HG03139 (cell line): ENCODE measurements around the gene TM4SF1.
"Not testable (repeated sequence)": the region's sequence is repeated elsewhere in the genome, so short reads cannot be mapped to it uniquely, and the experiment has no call there.

Source experiments
- ATAC-seq: cut with Tn5 transposase; IDR thresholded peaks from one replicate; pipeline ENCODE4 v1.9.1; 2021; ENCODE audit not compliant: unreplicated experiment

TM4SF1 gene

DNA sequence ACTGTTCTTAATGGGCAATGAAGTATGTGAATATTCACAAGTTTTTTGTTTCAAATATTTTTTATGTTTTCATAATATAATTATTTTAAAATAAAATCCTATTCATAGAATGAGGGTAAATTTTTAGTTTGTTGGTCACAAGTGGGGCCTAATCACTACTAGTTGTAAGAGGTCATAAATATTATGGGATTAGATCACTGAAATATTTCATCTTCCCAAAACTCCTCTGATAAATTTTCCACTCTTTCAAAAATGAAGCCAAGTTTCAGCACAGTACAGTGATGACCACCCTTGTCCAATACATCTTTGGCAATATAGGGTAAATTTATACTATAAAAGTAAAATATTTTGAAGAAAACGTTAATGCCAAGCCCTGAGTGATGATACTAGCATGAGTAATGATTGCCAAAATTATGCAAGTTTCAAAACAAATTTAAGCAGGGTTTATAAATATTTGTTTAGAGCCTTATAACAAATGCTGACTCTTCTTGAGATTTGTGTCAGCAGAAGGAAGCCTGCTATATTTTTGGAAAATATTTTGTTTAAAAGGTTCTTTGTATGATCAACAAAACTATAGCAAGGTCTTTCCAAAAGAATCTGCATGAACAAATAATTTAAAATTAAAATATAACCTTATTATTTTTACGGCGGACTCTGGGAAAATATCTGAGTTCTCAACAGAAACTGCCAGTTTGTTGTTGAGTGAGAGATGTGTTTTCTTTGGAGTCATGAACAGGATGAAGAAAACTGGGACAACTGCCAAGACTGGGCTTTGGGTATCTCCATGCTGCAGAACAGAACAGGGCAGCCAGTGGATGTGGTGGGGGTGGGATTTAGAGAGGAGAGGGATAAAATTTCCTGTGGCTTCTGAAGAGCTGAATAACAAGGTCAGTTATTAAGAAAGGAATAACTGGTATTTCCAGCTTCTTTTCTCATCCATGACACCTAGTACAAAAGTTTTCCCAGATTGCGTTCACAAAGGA, 17.9 kb upstream of the TM4SF1 start:
- no peak for ATAC-seq

GRCh38 chr3:149393345-149394160, 16.1 kb upstream of the TM4SF1 start:
- peak; percentile 75 for ATAC-seq

DNA sequence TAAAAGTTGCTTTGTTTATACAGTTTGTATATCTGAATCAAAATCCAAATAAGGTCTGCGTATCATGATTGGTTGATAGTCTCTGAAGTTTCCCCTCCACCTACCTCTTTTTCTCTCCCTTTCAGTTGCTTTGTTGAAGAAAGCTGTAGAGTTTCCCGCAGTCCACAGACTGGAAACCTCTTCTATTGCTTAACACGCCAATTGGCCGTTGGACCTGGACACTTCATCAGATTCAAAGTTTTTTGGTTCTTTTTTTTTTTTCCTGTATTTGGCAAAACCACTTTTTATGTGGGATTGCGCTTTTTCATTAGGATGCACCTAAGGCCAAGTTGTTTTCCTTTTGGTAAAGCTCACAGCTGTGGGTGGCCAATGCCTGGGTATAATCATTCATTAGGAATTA, 14.5 kb upstream of the TM4SF1 start:
- ATAC-seq: no peak

- no peak for ATAC-seq
Measured at GRCh38 chr3:149390772-149391212, 13.3 kb upstream of the TM4SF1 start.

- ATAC-seq: no peak
Measured at GRCh38 chr3:149390294-149390693, 12.8 kb upstream of the TM4SF1 start.

DNA sequence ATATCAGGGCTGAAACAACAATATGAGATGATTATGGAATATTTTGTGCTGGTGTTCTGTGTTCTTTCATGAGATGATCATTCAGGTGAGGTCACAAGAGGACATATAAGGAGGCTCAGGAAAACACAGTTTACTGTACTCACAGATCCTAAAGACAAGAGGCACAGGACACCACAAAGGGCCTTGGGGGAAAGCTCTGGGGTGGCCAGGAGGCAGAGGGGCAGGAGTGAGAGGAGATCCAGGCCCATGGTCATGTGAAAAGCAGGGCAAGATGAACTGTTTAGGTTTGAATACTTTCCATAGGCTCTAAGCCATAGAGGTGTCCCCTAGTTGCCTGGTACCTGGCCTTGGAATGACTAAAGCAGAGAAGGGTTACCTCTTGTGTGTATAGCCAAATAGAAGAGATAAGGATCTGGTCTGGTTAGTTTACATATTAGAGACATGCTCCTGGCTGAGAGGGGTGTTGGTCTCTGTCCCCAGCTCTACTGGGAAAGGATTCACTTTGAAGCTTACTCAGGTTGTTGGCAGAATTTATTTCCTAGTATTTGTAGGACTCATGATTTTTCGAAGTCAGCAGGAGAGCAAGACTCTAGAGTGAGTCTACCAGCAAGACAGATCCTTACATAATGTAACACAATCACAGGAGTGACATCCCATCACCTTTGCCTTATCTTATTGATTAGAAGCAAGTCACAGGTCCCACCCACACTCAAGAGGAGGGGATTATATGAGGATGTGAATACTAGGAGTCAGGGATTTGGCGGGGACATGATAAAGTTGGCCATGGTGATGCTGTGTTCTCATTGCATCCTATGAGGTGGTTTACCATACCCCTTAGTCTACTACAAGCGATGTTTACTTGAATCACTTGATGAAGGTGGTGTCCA, 11.3 kb upstream of the TM4SF1 start:
- ATAC-seq: no peak

GRCh38 chr3:149388001-149388440, 10.6 kb upstream of the TM4SF1 start:
- no peak for ATAC-seq

DNA sequence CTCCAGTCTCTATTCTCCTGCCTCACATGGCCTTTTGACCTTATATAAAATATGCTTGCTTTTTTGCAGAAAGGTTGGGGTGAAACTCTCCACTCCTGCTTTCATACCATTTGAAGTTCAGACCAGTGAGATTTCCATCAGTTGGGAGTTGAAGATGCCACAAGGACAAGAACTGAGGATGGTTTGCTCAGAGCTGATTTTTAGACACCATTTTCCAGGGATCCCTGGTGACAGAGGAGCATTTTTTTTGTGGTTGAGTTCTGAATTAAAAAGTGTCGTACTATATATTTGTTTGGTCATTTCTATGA, 8.8 kb upstream of the TM4SF1 start:
- ATAC-seq: no peak

DNA sequence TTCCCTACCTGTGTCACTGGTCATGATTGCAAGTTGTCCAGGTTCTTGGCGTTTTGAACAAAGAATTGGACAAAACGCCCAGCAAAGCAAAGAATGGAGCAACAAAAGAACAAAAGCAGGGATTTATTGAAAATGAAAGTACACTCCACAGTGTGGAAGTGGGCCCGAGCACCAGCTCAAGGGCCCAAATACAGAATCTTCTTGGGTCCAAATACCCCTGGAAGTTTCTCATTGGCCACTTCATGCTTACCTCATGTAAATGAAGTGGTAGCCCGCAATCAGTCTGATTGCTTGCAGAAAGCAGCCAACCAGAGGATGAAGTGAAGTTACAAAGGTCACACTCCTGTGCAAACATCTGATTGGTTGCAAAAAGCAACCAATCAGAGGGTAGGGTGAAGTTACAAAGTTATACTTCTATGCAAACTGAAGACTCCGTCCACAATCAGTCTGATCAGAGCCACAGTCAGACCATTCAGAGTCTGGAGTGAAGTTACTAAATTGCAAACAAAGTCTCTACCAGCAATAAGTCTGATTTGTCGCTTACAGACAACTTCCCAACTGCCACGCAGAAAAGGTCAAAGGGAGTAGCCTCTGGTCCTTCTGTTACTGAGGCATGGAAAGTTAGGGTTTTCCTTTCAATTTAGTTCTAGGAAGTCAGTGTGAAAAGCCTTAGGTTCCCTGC, 8.3 kb upstream of the TM4SF1 start:
- ATAC-seq: no peak

DNA sequence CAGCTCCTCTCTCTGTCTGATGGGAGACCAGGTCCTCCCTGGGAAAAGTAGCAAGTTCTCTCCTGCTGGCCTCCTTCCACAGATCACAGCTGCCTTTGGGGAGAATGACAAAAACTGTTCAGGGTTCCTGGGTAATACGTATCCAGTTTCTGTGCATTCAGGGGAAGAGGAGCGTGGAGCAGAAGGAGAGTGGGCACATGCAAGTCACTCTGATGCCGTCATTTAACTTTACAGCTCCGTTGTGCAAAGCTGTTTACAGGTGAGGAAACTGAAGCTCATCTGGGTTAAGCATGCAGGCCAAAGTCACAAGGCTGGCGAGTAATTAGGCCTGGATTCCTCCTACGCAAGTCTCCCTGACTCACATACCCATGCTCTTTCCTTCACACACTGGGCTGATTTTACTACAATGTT, 7.5 kb upstream of the TM4SF1 start:
- no peak for ATAC-seq

DNA sequence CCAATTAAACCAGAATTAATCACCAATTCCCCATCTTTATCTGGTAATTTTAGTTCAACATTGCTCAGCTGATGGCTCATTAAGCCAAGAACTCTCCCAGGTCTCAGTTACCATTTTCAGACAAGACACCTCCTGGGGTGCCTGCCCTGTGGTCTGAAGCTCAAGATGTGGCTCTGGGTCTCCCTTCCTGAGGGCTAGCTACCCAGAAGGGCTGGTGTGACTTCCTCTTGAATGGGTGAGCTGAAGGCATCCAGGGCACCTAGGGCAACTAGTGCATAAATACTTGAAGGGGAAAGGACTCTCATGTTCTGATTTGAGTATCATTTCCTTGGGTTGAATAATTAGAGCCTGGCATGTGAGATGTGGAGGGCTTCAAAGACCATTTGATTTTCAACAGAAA, 6.7 kb upstream of the TM4SF1 start:
- ATAC-seq: no peak

- ATAC-seq: no peak
Measured at GRCh38 chr3:149383703-149384102, 6.3 kb upstream of the TM4SF1 start.

DNA sequence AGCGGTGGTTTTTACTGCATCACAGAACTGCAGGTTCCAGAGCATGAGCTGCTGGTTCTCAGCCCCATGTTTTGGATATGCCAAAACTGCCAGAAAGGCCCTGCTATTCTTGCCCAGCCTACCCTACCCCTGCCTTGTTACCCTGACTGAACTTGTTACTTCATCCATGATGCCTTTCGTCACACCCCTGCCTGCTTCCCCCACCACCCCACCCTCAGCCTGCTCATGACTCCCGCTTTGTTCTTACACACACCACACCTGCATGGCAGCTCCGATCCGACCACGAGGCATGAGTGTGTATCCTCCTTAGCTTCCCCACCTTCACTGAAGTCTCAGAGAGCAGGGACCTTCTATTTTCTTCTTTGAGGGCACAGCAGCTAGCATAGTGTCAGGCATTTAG, 5.1 kb upstream of the TM4SF1 start:
- no peak for ATAC-seq

DNA sequence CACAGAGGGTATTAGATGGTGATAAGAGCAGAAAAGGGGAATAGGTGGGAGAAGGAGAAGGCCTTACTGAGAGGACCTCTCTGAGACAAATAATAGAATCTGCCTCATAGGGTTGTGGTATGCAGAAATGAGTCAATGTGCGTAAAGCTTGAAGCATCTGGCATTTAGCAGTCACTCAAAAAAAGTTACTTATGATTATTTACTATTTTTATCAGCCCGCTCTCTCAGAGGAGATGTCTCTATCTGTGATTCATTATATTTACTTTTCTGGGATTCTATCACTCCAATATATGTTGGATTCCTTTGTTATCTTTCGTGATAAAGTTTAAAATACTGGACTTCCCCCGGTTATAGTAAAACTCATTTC, 4.6 kb upstream of the TM4SF1 start:
- ATAC-seq: no peak

- ATAC-seq: no peak
Measured at GRCh38 chr3:149381173-149382100, 4.0 kb upstream of the TM4SF1 start.

DNA sequence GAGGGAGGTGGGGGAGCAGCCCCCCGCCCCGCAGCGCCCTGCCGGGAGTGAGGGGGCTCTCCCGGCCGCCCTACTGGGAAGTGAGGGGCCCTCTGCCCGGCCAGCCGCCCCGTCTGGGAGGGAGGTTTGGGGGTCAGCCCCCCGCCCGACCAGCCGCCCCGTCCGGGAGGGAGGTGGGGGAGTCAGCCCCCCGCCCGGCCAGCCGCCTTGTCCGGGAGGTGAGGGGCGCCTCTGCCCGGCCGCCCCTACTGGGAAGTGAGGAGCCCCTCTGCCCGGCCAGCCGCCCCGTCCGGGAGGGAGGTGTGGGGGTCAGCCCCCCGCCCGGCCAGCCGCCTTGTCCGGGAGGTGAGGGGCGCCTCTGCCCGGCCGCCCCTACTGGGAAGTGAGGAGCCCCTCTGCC, 2.8 kb upstream of the TM4SF1 start:
- not testable (repeated sequence) for ATAC-seq

DNA sequence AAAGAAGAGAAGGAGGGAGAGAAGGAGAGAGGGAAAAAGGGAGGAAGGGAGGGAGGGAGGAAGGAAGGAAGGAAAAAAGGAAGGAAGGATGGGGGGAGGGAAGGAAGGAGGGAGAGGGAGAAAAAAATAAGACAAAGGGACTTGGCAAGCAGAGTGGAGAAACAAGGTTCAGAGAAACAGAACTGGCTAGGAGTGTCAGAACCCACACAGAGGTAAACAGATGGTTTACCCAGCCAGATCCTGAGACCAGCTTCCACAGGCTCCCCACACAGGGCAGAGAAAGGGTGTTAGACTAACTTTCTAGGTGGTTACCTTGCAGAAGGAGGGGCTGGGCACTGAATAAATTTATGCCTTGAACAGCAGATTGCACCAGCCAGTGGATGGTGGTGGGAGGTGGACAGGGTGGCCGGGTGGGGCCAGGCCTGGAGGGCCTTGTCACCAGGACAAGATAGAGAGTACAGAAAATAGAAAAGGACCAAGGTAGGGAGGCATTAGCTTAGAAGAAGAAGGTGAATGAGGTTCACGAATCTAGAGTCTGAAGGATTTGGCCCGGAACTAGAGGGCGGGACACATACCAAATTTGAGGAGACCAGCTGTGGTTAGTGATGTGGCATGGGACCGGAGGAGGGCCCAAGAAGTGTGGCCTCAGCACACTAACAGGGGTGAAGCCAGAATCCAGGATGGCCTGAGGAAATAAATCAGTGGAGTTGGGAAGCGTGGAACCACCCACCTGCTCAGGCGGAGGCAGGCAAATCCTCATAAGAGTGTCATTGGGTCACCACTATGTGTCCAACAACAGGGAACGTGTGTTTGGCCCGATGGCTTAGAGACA, 1.2 kb upstream of the TM4SF1 start:
- ATAC-seq: no peak

- ATAC-seq: no peak
Measured at GRCh38 chr3:149376718-149377407, 586 bp downstream of the TM4SF1 start.
